VCaP (cell line): ENCODE measurements around the gene SLC22A16.

Source experiments
- H3K27ac ChIP-seq: fragments of 450-650 bp; 2 replicates; pipeline ENCODE4 v1.5.1; 2017
- CTCF ChIP-seq: fragments of 450-650 bp; conservative IDR thresholded peaks from 2 replicates; pipeline ENCODE4 v1.5.1; 2017; ENCODE audit warnings: mild to moderate bottlenecking, moderate library complexity

The SLC22A16 gene

GRCh38 chr6:110440026-110440425 is 36.4 kb downstream of the SLC22A16 start:
- no peak overlapping the region for H3K27ac ChIP-seq
- TF ChIP-seq CTCF: no peak

- no peak overlapping the region for H3K27ac ChIP-seq
- no peak for TF ChIP-seq CTCF
Measured at GRCh38 chr6:110439356-110439755, 37.1 kb downstream of the SLC22A16 start.

GRCh38 chr6:110434961-110435602 is 41.3 kb downstream of the SLC22A16 start:
- H3K27ac ChIP-seq: no peak overlapping the region

GRCh38 chr6:110432285-110432900 is 44.0 kb downstream of the SLC22A16 start:
- TF ChIP-seq CTCF: no peak
- H3K27ac ChIP-seq: peak overlapping the region; percentile 31

More at GRCh38 chr6:110434961-110435602, 41.3 kb downstream of the SLC22A16 start:
- TF ChIP-seq CTCF: no peak

GRCh38 chr6:110430741-110431140 is 45.7 kb downstream of the SLC22A16 start:
- no peak overlapping the region for H3K27ac ChIP-seq
- no peak for TF ChIP-seq CTCF

- TF ChIP-seq CTCF: no peak
- no peak overlapping the region for H3K27ac ChIP-seq
Measured at GRCh38 chr6:110430236-110430635, 46.2 kb downstream of the SLC22A16 start.

GRCh38 chr6:110428153-110428552 is 48.3 kb downstream of the SLC22A16 start:
- TF ChIP-seq CTCF: no peak
- no peak overlapping the region for H3K27ac ChIP-seq
